Uterus (tissue), 4 donors: Measurements from ENCODE around the gene SSTR3. TPM values are rescaled to one million over a fixed set of nuclear protein-coding genes. Genes with fewer than 3 reads are reported as not detected.
A peak's percentile ranks its signal among the peaks of the same experiment; 100 is the strongest.

ENCODE experiments used
- DNase-seq, 2 donors: peaks; one replicate each; pipeline ENCODE4 v3.0.0-alpha.2; 2019 to 2020
- H3K27ac ChIP-seq, 2 donors: fragments of 200-600 bp; sonication (generic); 1 replicate in 1 of 2; 2 replicates in 1 of 2; pipeline ENCODE4 v1.5.1; 2016 to 2018
- H3K27me3 ChIP-seq, 2 donors: fragments of 200-600 bp; sonication (generic); one replicate each; pipeline ENCODE4 v1.5.1; 2018 to 2019; ENCODE audit warnings: control low read depth in 1 of 2
- H3K36me3 ChIP-seq, 2 donors: fragments of 200-600 bp; sonication (generic); one replicate each; pipeline ENCODE4 v1.5.1; 2019; ENCODE audit warnings: control low read depth in 1 of 2
- H3K4me1 ChIP-seq, 2 donors: fragments of 200-600 bp; sonication (generic); one replicate each; pipeline ENCODE4 v1.5.1; 2018 to 2019; ENCODE audit warnings: control low read depth in 1 of 2
- H3K4me3 ChIP-seq, 2 donors: fragments of 200-600 bp; sonication (generic); 1 replicate in 1 of 2; 2 replicates in 1 of 2; pipeline ENCODE4 v1.5.1; 2018 to 2019; ENCODE audit warnings: mild to moderate bottlenecking in 1 of 2
- H3K9me3 ChIP-seq, 2 donors: fragments of 200-600 bp; sonication (generic); one replicate each; pipeline ENCODE4 v1.5.1; 2019; ENCODE audit warnings: control low read depth in 1 of 2
- CTCF ChIP-seq, 4 experiments: fragments of 200-600 bp in 2 of 4; fragments of 450-650 bp in 2 of 4; sonication (generic) in 2 of 4; IDR thresholded peaks; one replicate each; pipeline ENCODE4 v1.5.1; 2016 to 2019; ENCODE audit warnings: antibody characterized with exemption in 4 of 4, mild to moderate bottlenecking in 2 of 4, moderate library complexity in 1 of 4
- POLR2A ChIP-seq, 2 donors: fragments of 450-650 bp; IDR thresholded peaks; one replicate each; pipeline ENCODE4 v1.6.1; 2016; ENCODE audit warnings: antibody characterized with exemption in 2 of 2, mild to moderate bottlenecking in 1 of 2, moderate library complexity in 1 of 2
- intact Hi-C: fragments of 100-400 bp; cut with DNase I; formaldehyde crosslinking; loops from one replicate; pipeline ENCODE4 v1.15.1; 2023; ENCODE audit warnings: low total_unique reads
- total RNA-seq, 4 donors: library from RNA; depleted of rRNA in 3 of 4; stranded (reverse); fragments of >200 nt in 3 of 4; gene quantifications; one replicate each; pipeline versions ENCODE4 v1.1.0 to v1.2.4, GENCODE V29; 2014 to 2023
- donor health status: DM: yes; HTN: yes; CAD: no.

Gene SSTR3
- total RNA-seq, 4 donors from 2014 or later: under 0.01 to 5.8 (median 3.1) TPM; not detected in 1

- Histone ChIP-seq H3K4me3 (no peak overlapping the region), H3K4me1 (no peaks in the 10 kb centered on the region), H3K27ac (no peak overlapping the region), H3K36me3 (no peaks in the 10 kb centered on the region), H3K27me3 (no peaks in the 10 kb centered on the region), H3K9me3 (no peaks in the 10 kb centered on the region)
- no peak for DNase-seq
- no peak for TF ChIP-seq CTCF (IDR thresholded peaks at IDR 0.05)
- intact Hi-C loops: no loop called here
Measured at GRCh38 chr22:37215890-37216289, 3.6 kb upstream of the SSTR3 start.

GRCh38 chr22:37214731-37215030, 2.4 kb upstream of the SSTR3 start:
- intact Hi-C loops: no loop called here
- no peak overlapping the region for H3K4me3 ChIP-seq
- H3K27ac ChIP-seq: no peak overlapping the region
- H3K36me3 ChIP-seq: no peaks in the 10 kb centered on the region
- TF ChIP-seq CTCF (IDR thresholded peaks at IDR 0.05): no peak
- no peak for TF ChIP-seq POLR2A (IDR thresholded peaks at IDR 0.05)
- no peaks in the 10 kb centered on the region for H3K4me1 ChIP-seq
- H3K27me3 ChIP-seq: no peaks in the 10 kb centered on the region
- no peaks in the 10 kb centered on the region for H3K9me3 ChIP-seq
- no peak for DNase-seq

- no peak overlapping the region for H3K27ac ChIP-seq
- no peaks in the 10 kb centered on the region for H3K9me3 ChIP-seq
- H3K27me3 ChIP-seq: no peaks in the 10 kb centered on the region
- no peak overlapping the region for H3K4me3 ChIP-seq
- TF ChIP-seq POLR2A (IDR thresholded peaks at IDR 0.05) (no peak), CTCF (IDR thresholded peaks at IDR 0.05) (no peak)
- no peak for DNase-seq
- H3K4me1 ChIP-seq: no peaks in the 10 kb centered on the region
- intact Hi-C loops: no loop called here
- no peaks in the 10 kb centered on the region for H3K36me3 ChIP-seq
Measured at GRCh38 chr22:37213941-37214730, 1.9 kb upstream of the SSTR3 start.

- H3K9me3 ChIP-seq: no peaks in the 10 kb centered on the region
- no peaks in the 10 kb centered on the region for H3K4me1 ChIP-seq
- no peak for DNase-seq
- no peaks in the 10 kb centered on the region for H3K36me3 ChIP-seq
- H3K27me3 ChIP-seq: no peaks in the 10 kb centered on the region
- no peak overlapping the region for H3K4me3 ChIP-seq
- TF ChIP-seq CTCF (IDR thresholded peaks at IDR 0.05): no peak
- TF ChIP-seq POLR2A (IDR thresholded peaks at IDR 0.05): no peak
- H3K27ac ChIP-seq: no peak overlapping the region
- intact Hi-C loops: no loop called here
Measured at GRCh38 chr22:37213218-37213855, 1.1 kb upstream of the SSTR3 start.

GRCh38 chr22:37211866-37212173, 457 bp downstream of the SSTR3 start:
- no peaks in the 10 kb centered on the region for H3K27me3 ChIP-seq
- no peak for DNase-seq
- H3K9me3 ChIP-seq: no peaks in the 10 kb centered on the region
- peak overlapping the region; percentile 0 to 6 for H3K4me3 ChIP-seq
- peak overlapping the region in 1 of 2 donors; percentile 49 for H3K27ac ChIP-seq
- H3K36me3 ChIP-seq: no peaks in the 10 kb centered on the region
- no peak for TF ChIP-seq POLR2A (IDR thresholded peaks at IDR 0.05)
- TF ChIP-seq CTCF (IDR thresholded peaks at IDR 0.05): no peak
- intact Hi-C loops: no loop called here
- no peaks in the 10 kb centered on the region for H3K4me1 ChIP-seq
